Dermis blood vessel endothelial cell (primary cell): ENCODE results near the gene RABGAP1. TPM values are rescaled to one million over a fixed set of nuclear protein-coding genes. Genes with fewer than 3 reads are reported as not detected.

ENCODE experiments used
- DNase-seq: peaks from one replicate; pipeline ENCODE4 v3.0.0; 2010
- total RNA-seq: library from RNA; depleted of rRNA; stranded (reverse); fragments of >200 nt; gene quantifications from 2 replicates; pipeline ENCODE4 v1.2.3, GENCODE V29; 2014

The RABGAP1 gene
- total RNA-seq, 1 donor from 2014 or later: 55.8 TPM

DNA sequence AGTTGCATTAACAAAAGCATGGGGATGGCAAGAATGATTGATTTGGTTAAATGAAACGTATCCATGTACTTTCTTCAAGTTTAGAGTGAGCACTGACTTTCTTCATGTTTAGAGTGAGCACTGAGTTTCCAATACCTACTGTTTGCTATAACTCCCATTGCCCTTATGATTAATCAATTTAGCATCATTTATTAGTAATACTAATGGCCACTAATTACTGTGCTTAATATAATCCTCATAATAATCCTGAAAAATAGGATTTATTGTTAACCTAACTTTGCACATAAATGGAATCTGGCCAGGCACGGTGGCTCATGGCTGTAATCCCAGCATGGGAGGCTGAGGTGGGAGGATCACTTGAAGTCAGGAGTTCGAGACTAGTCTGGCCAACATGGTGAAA lies 70.6 kb downstream of the RABGAP1 start:
- DNase-seq: no peak

GRCh38 chr9:123011878-123012528 lies 71.2 kb downstream of the RABGAP1 start:
- no peak for DNase-seq

DNA sequence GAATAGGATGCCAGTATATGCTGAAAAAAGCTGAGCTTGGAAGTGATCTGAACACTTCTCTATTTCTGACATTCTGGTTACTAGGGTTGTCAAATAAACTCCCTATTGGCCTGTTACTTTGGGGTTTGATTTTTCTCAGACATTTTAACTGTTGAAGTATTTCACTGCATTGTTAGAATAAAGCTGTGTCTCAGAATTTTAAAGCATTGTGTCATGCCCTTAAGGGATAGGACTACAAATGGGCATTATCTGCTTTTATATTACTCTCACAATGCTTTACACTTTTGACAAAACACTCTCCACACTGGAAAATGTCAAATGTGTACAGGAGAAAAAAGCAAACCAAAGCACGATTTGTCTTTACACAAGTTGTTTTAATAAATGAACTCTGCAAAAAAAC lies 75.8 kb downstream of the RABGAP1 start:
- DNase-seq: no peak

GRCh38 chr9:123020796-123021195 lies 80.0 kb downstream of the RABGAP1 start:
- DNase-seq: no peak

- no peak for DNase-seq
Measured at GRCh38 chr9:123026425-123026824, 85.6 kb downstream of the RABGAP1 start.

GRCh38 chr9:123027517-123027916 lies 86.7 kb downstream of the RABGAP1 start:
- DNase-seq: peak; percentile 23

- peak; percentile 27 for DNase-seq
Measured at GRCh38 chr9:123028136-123028535, 87.3 kb downstream of the RABGAP1 start.

- no peak for DNase-seq
Measured at GRCh38 chr9:123028973-123029372, 88.2 kb downstream of the RABGAP1 start.

- DNase-seq: no peak
Measured at GRCh38 chr9:123031963-123032362, 91.1 kb downstream of the RABGAP1 start.

GRCh38 chr9:123033352-123033751 lies 92.5 kb downstream of the RABGAP1 start, which contains the start of gene GPR21:
Gene GPR21 (plus strand): TSS chr9:123033667. CDS start chr9:123034567, 900 bp downstream.
- no peak for DNase-seq

GRCh38 chr9:123033864-123034601 lies 93.2 kb downstream of the RABGAP1 start:
- no peak for DNase-seq

DNA sequence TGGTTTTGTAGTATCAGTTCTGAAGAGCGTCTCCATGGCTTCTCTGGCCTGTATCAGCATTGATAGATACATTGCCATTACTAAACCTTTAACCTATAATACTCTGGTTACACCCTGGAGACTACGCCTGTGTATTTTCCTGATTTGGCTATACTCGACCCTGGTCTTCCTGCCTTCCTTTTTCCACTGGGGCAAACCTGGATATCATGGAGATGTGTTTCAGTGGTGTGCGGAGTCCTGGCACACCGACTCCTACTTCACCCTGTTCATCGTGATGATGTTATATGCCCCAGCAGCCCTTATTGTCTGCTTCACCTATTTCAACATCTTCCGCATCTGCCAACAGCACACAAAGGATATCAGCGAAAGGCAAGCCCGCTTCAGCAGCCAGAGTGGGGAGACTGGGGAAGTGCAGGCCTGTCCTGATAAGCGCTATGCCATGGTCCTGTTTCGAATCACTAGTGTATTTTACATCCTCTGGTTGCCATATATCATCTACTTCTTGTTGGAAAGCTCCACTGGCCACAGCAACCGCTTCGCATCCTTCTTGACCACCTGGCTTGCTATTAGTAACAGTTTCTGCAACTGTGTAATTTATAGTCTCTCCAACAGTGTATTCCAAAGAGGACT lies 94.2 kb downstream of the RABGAP1 start:
- DNase-seq: no peak

DNA sequence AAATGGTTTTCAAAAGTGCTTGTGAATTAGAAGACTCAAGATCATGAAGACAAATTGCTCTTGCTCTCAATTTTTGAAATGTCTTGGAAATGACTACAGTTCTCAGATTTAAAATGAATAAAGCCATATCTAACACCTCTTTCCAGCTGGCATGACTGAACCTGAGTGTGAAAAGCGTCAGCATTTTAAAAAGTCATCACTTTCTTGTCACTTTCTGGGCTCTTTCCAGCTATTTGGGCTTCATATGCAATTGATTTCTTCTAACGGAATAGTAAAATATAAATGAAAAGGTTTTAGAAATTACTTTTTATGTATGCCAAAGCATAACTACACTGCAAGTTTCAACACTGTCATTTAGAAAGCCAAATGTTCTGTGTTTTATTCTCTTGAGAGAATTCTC lies 95.0 kb downstream of the RABGAP1 start:
- no peak for DNase-seq

GRCh38 chr9:123036893-123037545 lies 96.2 kb downstream of the RABGAP1 start:
- no peak for DNase-seq

DNA sequence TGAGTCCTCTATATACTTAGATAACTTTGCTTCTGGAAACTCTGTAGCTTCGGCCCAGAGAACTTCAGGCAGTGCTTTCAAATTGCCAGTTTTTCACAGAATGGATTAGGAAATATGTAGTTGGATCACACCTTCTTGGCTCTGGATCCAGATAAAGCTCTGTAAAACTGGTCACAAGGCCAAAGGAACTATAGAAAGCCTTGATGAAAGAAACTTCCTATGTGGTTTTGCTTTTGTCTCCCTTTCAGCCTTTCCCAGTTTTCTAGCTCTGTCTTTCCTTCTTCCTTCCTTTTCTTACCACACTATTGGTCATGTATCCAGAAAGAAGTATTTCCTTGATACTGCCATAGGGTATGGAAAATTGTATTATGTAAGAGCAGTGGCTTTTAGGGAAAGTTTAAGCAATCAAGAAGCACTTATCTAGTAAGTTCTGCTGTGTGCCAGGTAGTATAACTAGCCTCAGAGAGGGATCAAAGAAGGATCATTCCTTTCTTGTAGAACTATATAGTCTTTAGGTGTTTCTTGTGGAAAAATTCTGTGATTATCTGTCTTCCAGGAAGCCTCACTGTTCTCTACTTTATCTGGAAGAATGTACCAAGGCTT lies 98.9 kb downstream of the RABGAP1 start:
- DNase-seq: no peak

GRCh38 chr9:123040801-123041200 lies 100.0 kb downstream of the RABGAP1 start:
- DNase-seq: no peak

DNA sequence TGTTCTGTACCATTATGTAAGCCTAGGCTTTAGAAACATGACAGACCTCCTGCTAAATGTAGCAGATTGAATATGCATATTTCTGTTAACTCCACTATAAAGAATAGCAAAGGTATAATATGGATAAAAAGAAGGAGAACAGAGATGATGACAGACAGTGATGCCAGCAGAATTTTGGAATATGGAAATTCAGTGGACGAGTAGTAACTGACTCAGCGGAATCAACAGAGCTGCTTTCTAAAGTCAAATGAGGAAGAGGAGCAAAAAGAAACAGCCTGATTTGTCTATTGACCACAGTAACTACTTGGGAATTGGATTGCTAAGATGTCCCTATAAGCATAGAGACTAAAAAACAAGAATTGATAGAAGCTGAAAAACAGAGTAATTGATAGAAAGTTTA lies 100.7 kb downstream of the RABGAP1 start:
- no peak for DNase-seq

- peak; percentile 62 for DNase-seq
Measured at GRCh38 chr9:123043081-123043939, 102.5 kb downstream of the RABGAP1 start.

DNA sequence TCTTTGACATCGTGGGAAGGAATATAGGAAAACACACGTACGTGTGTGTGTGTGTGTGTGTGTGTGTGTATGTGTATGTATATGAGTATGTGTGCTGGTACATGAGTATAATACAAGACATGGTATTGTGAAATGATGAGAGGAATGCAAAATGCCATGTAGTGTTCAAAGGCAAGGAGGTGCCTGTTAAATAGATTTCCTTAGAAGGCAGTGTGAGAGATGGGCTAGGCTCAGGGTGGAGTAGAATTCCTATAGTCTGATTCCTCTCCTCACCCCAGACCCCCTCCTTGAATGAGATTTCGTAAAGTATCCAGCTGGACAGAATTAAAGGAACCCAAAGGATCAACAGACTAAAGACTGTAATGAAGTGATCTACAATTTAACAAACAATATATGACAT lies 103.8 kb downstream of the RABGAP1 start:
- no peak for DNase-seq

DNA sequence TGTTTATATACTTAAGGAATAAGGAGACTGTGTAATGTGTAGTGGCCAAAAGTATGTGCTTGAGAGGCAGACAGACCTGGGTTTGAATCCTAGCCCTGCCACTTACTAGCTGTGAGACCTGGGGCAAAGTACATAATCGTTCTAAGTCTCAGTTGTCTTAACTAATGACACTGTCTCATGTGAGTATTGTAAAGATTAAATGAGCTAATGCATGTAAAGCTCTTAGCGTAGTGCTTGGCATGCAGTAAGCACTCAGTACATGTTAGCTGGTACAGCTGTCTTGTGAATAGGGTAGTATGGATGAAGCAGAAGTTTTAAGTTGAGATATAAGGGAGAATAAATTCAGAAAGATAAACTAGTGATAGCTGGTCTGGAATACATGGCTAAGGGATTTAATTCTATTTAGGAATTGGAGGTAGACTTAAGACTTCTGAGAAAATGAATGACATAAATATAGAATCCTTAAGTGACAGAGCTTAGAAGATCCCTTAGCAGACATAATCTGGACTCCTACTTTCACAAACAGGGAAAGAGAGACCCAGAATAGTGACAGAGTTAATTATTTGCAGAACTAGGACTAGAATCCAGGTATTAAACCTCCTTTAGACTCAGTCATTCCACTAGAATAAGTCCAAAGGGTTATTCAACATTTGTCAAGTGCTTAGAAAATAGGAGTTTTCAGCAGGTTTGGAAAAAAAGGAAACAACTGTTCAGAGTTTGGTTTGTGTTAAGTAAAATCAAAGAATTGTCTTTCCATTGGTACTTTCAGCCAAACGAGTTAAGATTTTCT lies 105.8 kb downstream of the RABGAP1 start:
- no peak for DNase-seq

- peak; percentile 89 for DNase-seq
Measured at GRCh38 chr9:123048748-123049147, 107.9 kb downstream of the RABGAP1 start.
